Measurements from ENCODE around the gene NOTCH1.
"Not testable (repeated sequence)": the region's sequence is repeated elsewhere in the genome, so short reads cannot be mapped to it uniquely, and the experiment has no call there.

The NOTCH1 gene

GRCh38 chr9:136560586-136560985 lies 14.7 kb upstream of the NOTCH1 start:
- Mint-ChIP-seq H3K27me3 (peaks cover 15% of the 10 kb centered on the region), H3K4me3 (no peak overlapping the region), H3K27ac (no peak overlapping the region), H3K36me3 (peaks cover 7% of the 10 kb centered on the region), H3K9me3 (peaks cover 13% of the 10 kb centered on the region), H3K4me1 (peaks cover 37% of the 10 kb centered on the region)
- ATAC-seq: no peak

GRCh38 chr9:136559371-136559770 lies 13.5 kb upstream of the NOTCH1 start:
- not testable (repeated sequence) for H3K4me3 Mint-ChIP-seq, H3K27ac Mint-ChIP-seq, H3K36me3 Mint-ChIP-seq, H3K27me3 Mint-ChIP-seq, ATAC-seq
- peaks cover 13% of the 10 kb centered on the region for H3K9me3 Mint-ChIP-seq
- peaks cover 25% of the 10 kb centered on the region for H3K4me1 Mint-ChIP-seq

DNA sequence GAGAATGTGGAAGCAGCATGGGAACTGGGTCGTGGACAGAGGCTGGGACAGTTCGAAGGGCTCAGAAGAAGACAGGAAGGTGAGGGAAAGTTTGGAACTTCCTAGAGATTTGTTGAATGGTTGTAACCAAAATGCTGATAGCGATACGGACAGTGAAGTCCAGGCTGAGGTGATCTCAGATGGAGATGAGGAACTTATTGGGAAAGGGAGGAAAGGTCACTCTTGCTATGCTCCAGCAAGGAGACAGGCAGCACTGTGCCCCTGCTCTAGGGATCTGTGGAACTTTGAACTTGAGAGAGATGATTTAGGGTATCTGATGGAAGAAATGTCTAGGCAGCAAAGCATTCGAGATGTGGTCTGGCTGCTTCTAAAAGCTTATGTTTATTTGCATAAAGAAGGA lies 13.0 kb upstream of the NOTCH1 start:
- H3K36me3 Mint-ChIP-seq, H3K27me3 Mint-ChIP-seq, H3K4me3 Mint-ChIP-seq, H3K27ac Mint-ChIP-seq, ATAC-seq: not testable (repeated sequence)
- Mint-ChIP-seq H3K9me3 (peaks cover 13% of the 10 kb centered on the region), H3K4me1 (peaks cover 20% of the 10 kb centered on the region)

GRCh38 chr9:136558373-136558772 lies 12.5 kb upstream of the NOTCH1 start:
- Mint-ChIP-seq H3K4me3 (no peak overlapping the region), H3K27me3 (peaks cover 4% of the 10 kb centered on the region), H3K4me1 (peaks cover 17% of the 10 kb centered on the region), H3K27ac (no peak overlapping the region), H3K9me3 (peaks cover 13% of the 10 kb centered on the region), H3K36me3 (peaks cover 7% of the 10 kb centered on the region)
- ATAC-seq: peak; percentile 31

GRCh38 chr9:136557036-136557435 lies 11.2 kb upstream of the NOTCH1 start:
- Mint-ChIP-seq H3K36me3 (peaks cover 7% of the 10 kb centered on the region), H3K9me3 (peaks cover 13% of the 10 kb centered on the region), H3K27me3 (no peaks in the 10 kb centered on the region), H3K4me3 (no peak overlapping the region), H3K4me1 (peaks cover 17% of the 10 kb centered on the region), H3K27ac (no peak overlapping the region)
- ATAC-seq: no peak

DNA sequence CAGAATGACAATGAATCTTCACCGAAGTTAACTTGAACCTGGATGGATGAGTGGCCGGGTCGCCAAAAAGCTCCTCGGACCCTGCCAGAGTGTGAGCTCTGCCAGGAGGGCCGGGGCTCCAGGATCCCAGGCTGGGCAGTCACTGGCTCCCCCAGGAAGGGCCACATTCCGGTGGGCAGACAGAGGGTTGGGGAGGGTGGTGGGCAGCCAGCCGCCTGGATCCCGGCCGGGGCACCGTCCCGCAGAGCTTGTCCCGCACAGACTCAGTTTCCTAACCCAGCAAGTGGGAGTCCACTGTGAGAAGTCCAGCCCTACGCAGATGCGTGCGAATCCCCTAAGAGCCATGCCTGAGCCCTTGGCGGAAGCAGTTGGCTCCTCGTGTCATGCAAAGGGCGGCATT lies 10.3 kb upstream of the NOTCH1 start:
- peak overlapping the region; percentile 13 for H3K27ac Mint-ChIP-seq
- no peaks in the 10 kb centered on the region for H3K27me3 Mint-ChIP-seq
- H3K4me3 Mint-ChIP-seq: no peak overlapping the region
- H3K9me3 Mint-ChIP-seq: peaks cover 13% of the 10 kb centered on the region
- peaks cover 7% of the 10 kb centered on the region for H3K36me3 Mint-ChIP-seq
- no peak for ATAC-seq
- peaks cover 26% of the 10 kb centered on the region for H3K4me1 Mint-ChIP-seq

DNA sequence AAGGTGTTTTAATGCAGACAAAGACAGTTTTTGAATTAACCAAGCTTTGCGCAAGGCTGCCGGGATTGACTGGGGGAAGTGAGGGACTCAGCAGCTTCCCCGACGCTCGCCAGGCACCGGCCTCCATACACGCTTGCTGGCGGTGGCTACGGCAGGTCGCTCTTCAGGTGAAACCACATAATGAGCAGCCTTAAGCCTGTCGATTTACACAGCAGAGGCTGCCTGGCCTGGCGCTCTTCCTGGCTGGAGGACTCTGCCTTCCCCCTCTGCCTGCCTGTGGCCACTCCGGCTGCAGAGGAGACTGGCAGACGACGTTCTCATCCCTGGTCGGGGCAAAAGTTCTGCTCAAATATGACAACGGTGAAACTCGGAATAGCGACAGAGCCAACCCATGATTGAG lies 9.0 kb upstream of the NOTCH1 start:
- Mint-ChIP-seq H3K4me3 (no peak overlapping the region), H3K36me3 (peaks cover 7% of the 10 kb centered on the region), H3K9me3 (peaks cover 8% of the 10 kb centered on the region), H3K27ac (peak overlapping the region; percentile 31), H3K4me1 (peaks cover 39% of the 10 kb centered on the region), H3K27me3 (no peaks in the 10 kb centered on the region)
- no peak for ATAC-seq

DNA sequence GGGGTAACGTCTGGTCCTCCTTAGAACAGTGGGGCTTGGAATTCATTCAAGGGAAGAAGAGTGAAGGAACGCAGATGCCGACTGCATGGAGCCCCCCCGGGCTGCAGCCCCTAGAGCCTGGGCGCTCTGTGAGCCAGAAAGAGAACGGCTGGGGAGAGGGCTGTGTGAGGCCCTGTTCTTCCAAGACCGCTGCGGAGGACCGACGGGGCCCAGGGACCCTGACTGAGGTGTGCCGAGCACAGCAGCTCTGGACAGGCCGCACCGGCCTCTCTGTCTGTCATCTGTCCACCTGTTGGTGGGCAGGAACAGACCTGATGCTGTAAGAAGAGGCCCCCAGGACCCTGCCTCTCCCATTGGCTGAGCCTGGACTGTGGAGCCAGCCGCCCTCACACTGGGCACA lies 7.7 kb upstream of the NOTCH1 start:
- ATAC-seq: no peak
- Mint-ChIP-seq H3K4me3 (no peak overlapping the region), H3K36me3 (peaks cover 3% of the 10 kb centered on the region), H3K27ac (no peak overlapping the region), H3K9me3 (peaks cover 1% of the 10 kb centered on the region), H3K27me3 (no peaks in the 10 kb centered on the region), H3K4me1 (peaks cover 40% of the 10 kb centered on the region)

GRCh38 chr9:136552117-136552703 lies 6.4 kb upstream of the NOTCH1 start:
- H3K4me3 Mint-ChIP-seq: peak overlapping the region; percentile 72
- no peaks in the 10 kb centered on the region for H3K27me3 Mint-ChIP-seq

DNA sequence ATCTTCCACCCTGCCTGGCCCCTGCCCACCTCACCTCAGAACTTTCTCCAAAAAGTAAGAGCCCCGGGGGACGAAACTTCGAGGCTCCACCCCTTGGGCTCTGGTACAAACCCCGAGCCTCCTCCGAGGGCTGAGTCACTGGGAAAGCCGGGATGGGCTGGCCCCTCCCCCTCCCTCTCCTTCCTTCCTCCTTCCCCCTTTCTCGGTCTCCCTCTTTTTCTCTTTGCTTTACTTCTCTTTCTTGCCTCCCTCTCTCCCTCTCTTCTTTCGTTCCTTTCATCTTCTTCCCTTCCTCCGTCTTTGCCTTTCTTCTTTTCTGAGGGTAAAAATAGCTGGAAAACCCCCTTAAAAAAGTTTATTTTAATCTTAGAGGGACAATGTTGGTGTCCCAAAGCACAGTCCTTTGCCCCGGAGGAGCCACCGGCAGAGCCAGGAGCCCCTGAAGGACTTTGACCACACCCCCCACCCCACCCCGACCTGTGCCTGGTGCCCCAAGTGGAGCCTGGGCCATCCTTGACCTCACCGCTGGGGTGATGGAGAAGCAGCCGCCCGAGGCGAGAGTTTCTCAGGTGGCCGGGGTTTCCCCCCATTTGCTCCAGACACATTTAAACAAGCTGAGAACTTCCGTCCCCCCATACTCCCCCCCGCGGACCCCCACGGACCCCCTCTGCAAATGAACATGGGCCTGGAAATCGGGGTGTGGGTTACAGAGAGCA lies 5.7 kb upstream of the NOTCH1 start:
- H3K4me1 Mint-ChIP-seq: peaks cover 52% of the 10 kb centered on the region
- ATAC-seq: peak; percentile 72
- peak overlapping the region; percentile 72 for H3K4me3 Mint-ChIP-seq
- H3K27ac Mint-ChIP-seq: peak overlapping the region; percentile 97
- H3K9me3 Mint-ChIP-seq: no peaks in the 10 kb centered on the region
- no peaks in the 10 kb centered on the region for H3K27me3 Mint-ChIP-seq
- no peaks in the 10 kb centered on the region for H3K36me3 Mint-ChIP-seq

More at GRCh38 chr9:136552117-136552703, 6.4 kb upstream of the NOTCH1 start:
- ATAC-seq: peak; percentile 88
- peak overlapping the region; percentile 97 for H3K27ac Mint-ChIP-seq
- H3K36me3 Mint-ChIP-seq: no peaks in the 10 kb centered on the region
- H3K9me3 Mint-ChIP-seq: no peaks in the 10 kb centered on the region
- H3K4me1 Mint-ChIP-seq: peaks cover 46% of the 10 kb centered on the region

DNA sequence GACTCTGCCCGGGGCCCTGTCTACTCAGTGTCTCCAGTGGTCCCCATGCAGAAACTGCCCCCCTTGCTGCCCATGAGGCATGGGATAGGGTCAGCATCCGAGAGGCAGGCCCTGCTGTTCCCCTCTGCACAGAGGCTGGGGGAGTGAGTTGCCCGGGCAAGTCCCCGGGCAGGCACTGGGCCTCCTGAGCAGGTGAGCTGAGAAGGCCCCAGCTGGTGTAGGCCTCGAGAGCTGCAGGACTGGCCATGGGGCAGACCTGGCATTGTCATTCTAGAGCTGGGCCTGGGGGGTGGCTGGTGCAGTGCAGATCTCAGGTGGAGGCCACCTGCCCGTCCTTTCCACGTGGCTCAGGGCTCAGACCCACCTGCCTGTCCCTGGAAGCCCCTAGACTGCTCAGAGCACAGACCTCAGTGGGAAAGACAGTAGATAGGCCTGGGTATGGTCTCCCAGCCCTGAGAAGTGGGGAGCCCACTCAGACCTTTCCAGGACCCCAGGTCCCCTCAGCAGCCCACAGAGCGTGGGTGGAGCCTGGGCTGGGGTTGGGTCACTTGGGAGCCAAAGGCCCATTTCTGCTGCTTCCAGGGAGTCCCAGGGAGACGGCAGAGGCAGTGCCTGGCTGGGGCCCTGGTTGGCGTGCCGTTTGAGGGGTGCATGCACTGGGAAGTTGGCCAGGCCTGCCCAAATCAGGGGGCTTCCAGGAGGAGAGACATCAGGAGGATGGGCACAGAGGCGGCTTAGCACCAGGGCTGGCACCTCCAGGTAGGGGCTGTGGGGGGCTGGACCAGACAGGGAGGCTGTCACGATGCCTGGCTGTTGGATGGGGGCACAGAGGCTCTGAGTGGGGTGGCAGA lies 4.8 kb upstream of the NOTCH1 start:
- Mint-ChIP-seq H3K4me3 (no peak overlapping the region), H3K36me3 (no peaks in the 10 kb centered on the region), H3K9me3 (no peaks in the 10 kb centered on the region), H3K27ac (peak overlapping the region; percentile 97), H3K4me1 (peaks cover 53% of the 10 kb centered on the region), H3K27me3 (no peaks in the 10 kb centered on the region)
- no peak for ATAC-seq

- ATAC-seq: no peak
- H3K4me3 Mint-ChIP-seq: no peak overlapping the region
- no peaks in the 10 kb centered on the region for H3K9me3 Mint-ChIP-seq
- peaks cover 58% of the 10 kb centered on the region for H3K4me1 Mint-ChIP-seq
- peak overlapping the region; percentile 97 for H3K27ac Mint-ChIP-seq
- no peaks in the 10 kb centered on the region for H3K27me3 Mint-ChIP-seq
- H3K36me3 Mint-ChIP-seq: no peaks in the 10 kb centered on the region
These were observed 3.4 kb upstream of the NOTCH1 start for GRCh38 chr9:136549010-136549980.

DNA sequence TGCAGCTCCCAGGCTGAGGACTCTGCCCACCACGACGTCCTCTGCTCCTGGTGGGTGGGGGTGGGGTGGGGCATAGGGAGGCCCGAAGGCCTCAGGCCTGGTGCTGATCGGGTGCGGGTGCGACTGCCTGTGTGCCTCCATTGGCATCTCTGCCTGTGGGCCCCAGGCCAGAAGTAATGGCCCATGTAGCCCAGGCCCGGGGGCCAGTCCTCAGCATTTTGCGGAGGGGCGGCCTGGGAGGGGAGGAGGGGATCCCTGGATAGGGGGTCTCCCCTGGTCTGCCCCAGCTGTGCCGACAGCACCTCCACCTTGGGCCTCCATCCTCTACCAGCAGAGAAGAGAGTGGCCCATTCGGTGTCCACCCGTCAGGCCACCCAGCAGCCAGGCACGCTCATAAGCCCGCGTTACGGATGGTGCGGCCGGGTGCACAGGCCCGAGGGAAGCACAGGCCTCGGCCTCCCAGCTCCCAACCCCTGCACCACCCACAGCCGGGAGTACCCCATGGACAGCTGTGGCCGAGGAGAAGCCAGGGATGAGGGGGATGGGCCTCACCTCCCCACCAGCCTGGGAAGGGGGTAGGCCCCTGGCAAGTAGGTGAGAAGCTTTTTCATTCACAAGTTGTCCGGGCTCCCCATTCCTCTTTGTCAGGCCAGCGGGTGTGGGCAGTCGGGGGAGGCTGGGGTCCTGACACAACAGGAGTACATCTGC lies 1.8 kb upstream of the NOTCH1 start:
- H3K27me3 Mint-ChIP-seq: no peaks in the 10 kb centered on the region
- H3K36me3 Mint-ChIP-seq: no peaks in the 10 kb centered on the region
- H3K4me3 Mint-ChIP-seq: no peak overlapping the region
- peak overlapping the region; percentile 81 for H3K27ac Mint-ChIP-seq
- peaks cover 71% of the 10 kb centered on the region for H3K4me1 Mint-ChIP-seq
- ATAC-seq: no peak
- H3K9me3 Mint-ChIP-seq: no peaks in the 10 kb centered on the region
